Panc1 (cell line): Measurements from ENCODE around the gene STXBP5L. TPM values are rescaled to one million over a fixed set of nuclear protein-coding genes. Genes with fewer than 3 reads are reported as not detected.

Experiments
- ATAC-seq: fragments of 200-7000 bp; cut with Tn5 transposase; 2 replicates; pipeline ENCODE4 v1.9.1; 2020; ENCODE audit warnings: mild to moderate bottlenecking, moderate library complexity
- BruUV-seq: library from RNA; stranded (reverse); fragments of 400-500 nt; replicated peaks from 2 replicates; lab custom pipeline; 2021; lab: Mats Ljungman, UMichigan
- CTCF ChIA-PET: fragments of 300-600 bp; sonication (Branson Sonifier 250); formaldehyde crosslinking; loops from one replicate; lab custom pipeline; 2022; ENCODE audit warnings: antibody characterized with exemption; lab: Charles Lee
- POLR2A ChIA-PET: fragments of 300-600 bp; sonication (Branson Sonifier 250); formaldehyde crosslinking; loops from one replicate; lab custom pipeline; 2022; ENCODE audit warnings: antibody characterized with exemption; lab: Charles Lee
- DNase-seq: peaks from one replicate; pipeline ENCODE4 v3.0.0-alpha.2; 2010; ENCODE audit warnings: low read depth, low spot score
- H3K27ac ChIP-seq: 2 replicates; pipeline ENCODE4 v1.5.1; 2011; ENCODE audit warnings: mild to moderate bottlenecking, low read length, inconsistent platforms
- H3K27me3 ChIP-seq: fragments of 200-500 bp; sonication (Bioruptor generic); 2 replicates; pipeline ENCODE4 v1.6.0; 2014; ENCODE audit warnings: low read length, inconsistent platforms; ENCODE audit not compliant: control insufficient read depth, insufficient read depth
- H3K36me3 ChIP-seq: fragments of 200-500 bp; sonication (Bioruptor generic); 2 replicates; pipeline ENCODE4 v1.5.1; 2014; ENCODE audit warnings: inconsistent platforms, mild to moderate bottlenecking, low read length, moderate library complexity; ENCODE audit not compliant: control insufficient read depth, insufficient read depth
- H3K4me1 ChIP-seq: 2 replicates; pipeline ENCODE4 v1.5.1; 2011; ENCODE audit warnings: inconsistent platforms, mild to moderate bottlenecking, low read length, moderate library complexity; ENCODE audit not compliant: control insufficient read depth, insufficient read depth
- H3K4me3 ChIP-seq, 2 experiments: 2 replicates each; pipeline ENCODE4 v1.5.1; 2011 to 2012; ENCODE audit warnings: low read depth in 2 of 2, low read length in 2 of 2, mild to moderate bottlenecking in 2 of 2, inconsistent platforms in 1 of 2, moderate library complexity in 1 of 2
- H3K9me3 ChIP-seq: fragments of 200-500 bp; sonication (Bioruptor generic); 2 replicates; pipeline ENCODE4 v1.5.1; 2014; ENCODE audit warnings: low read depth, mild to moderate bottlenecking, inconsistent platforms, low read length, moderate library complexity; ENCODE audit not compliant: control insufficient read depth, insufficient read depth
- CTCF ChIP-seq: fragments of 450-650 bp; IDR thresholded peaks from 2 replicates; pipeline ENCODE4 v1.5.1; 2017; ENCODE audit warnings: mild to moderate bottlenecking
- POLR2AphosphoS5 ChIP-seq: IDR thresholded peaks from 2 replicates; pipeline ENCODE4 v1.6.1; 2012; ENCODE audit warnings: mild to moderate bottlenecking, low read depth, low read length, moderate library complexity
- REST ChIP-seq, 2 experiments: IDR thresholded peaks; 2 replicates each; pipeline ENCODE4 v1.6.1; 2011 to 2012; ENCODE audit warnings: low read depth in 2 of 2, control low read depth in 1 of 2, low read length in 1 of 2, mild to moderate bottlenecking in 1 of 2, moderate library complexity in 1 of 2; ENCODE audit not compliant: insufficient read depth in 1 of 2
- SIN3A ChIP-seq: IDR thresholded peaks from 2 replicates; pipeline ENCODE4 v1.6.1; 2012; ENCODE audit warnings: low read depth, mild to moderate bottlenecking, low read length, moderate library complexity, borderline replicate concordance; ENCODE audit not compliant: insufficient read depth
- TCF7L2 ChIP-seq: IDR thresholded peaks from 2 replicates; pipeline ENCODE4 v1.6.1; 2011; ENCODE audit warnings: mild to moderate bottlenecking, low read depth, low read length, inconsistent platforms
- in situ Hi-C: cut with HindIII; loops from 2 replicates; pipeline ENCODE4 v1.10.0; 2016; ENCODE audit warnings: low sequenced_read_pairs, low pct_unique_long_range_greater_than_20kb
- intact Hi-C: fragments of 100-400 bp; cut with micrococcal nuclease; formaldehyde crosslinking; loops from one replicate; pipeline ENCODE4 v1.10.0; 2022; ENCODE audit not compliant: unreplicated experiment
- total RNA-seq: library from RNA; stranded (reverse); gene quantifications from one replicate; pipeline ENCODE4 v1.2.1, GENCODE V29; 2021; ENCODE audit not compliant: unreplicated experiment

STXBP5L gene
- total RNA-seq, 1 experiment from 2014 or later = 0.05 TPM

- Histone ChIP-seq H3K27me3 (no peaks in the 10 kb centered on the region), H3K36me3 (no peaks in the 10 kb centered on the region), H3K4me3 (no peak overlapping the region), H3K9me3 (no peaks in the 10 kb centered on the region), H3K4me1 (no peaks in the 10 kb centered on the region), H3K27ac (no peak overlapping the region)
- ATAC-seq (no peak), DNase-seq (no peak)
- no peak for TF ChIP-seq REST (IDR thresholded peaks at IDR 0.05; ENCODE audit: insufficient read depth in 1 of 2, low read depth in 2 of 2, low read length in 1 of 2)
- TF ChIP-seq CTCF = no peak
- no peak for TF ChIP-seq POLR2AphosphoS5
- no peak for TF ChIP-seq SIN3A
- ChIA-PET POLR2A (no interaction called here), CTCF (no interaction called here)
- BruUV-seq = no TSS peak
- intact Hi-C loops = no loop called here
- in situ Hi-C loops = no loop called here
These were observed 335.2 kb downstream of the STXBP5L start for GRCh38 chr3:121243208-121243607.

- CTCF ChIA-PET = interaction anchor here (0.7 kb wide), 1 partner anchor 1508 kb away, joined by 4 read pairs; no protein-coding TSS in a partner anchor
- H3K4me3 ChIP-seq = no peak overlapping the region
- no peak overlapping the region for H3K27ac ChIP-seq
- H3K9me3 ChIP-seq = no peaks in the 10 kb centered on the region
- ATAC-seq (no peak), DNase-seq (no peak)
- H3K27me3 ChIP-seq = no peaks in the 10 kb centered on the region
- no peaks in the 10 kb centered on the region for H3K36me3 ChIP-seq
- intact Hi-C loops = no loop called here
- H3K4me1 ChIP-seq = no peaks in the 10 kb centered on the region
- in situ Hi-C loops = no loop called here
- POLR2A ChIA-PET = no interaction called here
- BruUV-seq = no TSS peak
- TF ChIP-seq CTCF (no peak), REST (IDR thresholded peaks at IDR 0.05; ENCODE audit: insufficient read depth in 1 of 2, low read depth in 2 of 2, low read length in 1 of 2) (no peak), POLR2AphosphoS5 (no peak), SIN3A (no peak), TCF7L2 (no peak)
These were observed 344.7 kb downstream of the STXBP5L start for GRCh38 chr3:121252676-121253075.
